Dermis blood vessel endothelial cell (primary cell): ENCODE measurements around the gene UTP15. TPM values are rescaled to one million over a fixed set of nuclear protein-coding genes. Genes with fewer than 3 reads are reported as not detected.

ENCODE experiments used
- DNase-seq: peaks from one replicate; pipeline ENCODE4 v3.0.0; 2010
- total RNA-seq: library from RNA; depleted of rRNA; stranded (reverse); fragments of >200 nt; gene quantifications from 2 replicates; pipeline ENCODE4 v1.2.3, GENCODE V29; 2014

UTP15 gene
- total RNA-seq: 20.2 and 28.1 TPM in 2 replicates

- peak; percentile 100 for DNase-seq
Observed at GRCh38 chr5:73565139-73565968, at the start of gene UTP15, which contains the start of gene ANKRA2. UTP15 (plus strand) TSS chr5:73565743; CDS start chr5:73567345, 1,602 bp downstream. ANKRA2 (minus strand) TSS chr5:73565639; CDS start chr5:73562881, 2,758 bp downstream.

- peak; percentile 89 for DNase-seq
Observed at GRCh38 chr5:73519531-73520283, 45.8 kb upstream of the UTP15 start.

- no peak for DNase-seq
Observed at GRCh38 chr5:73522989-73523388, 42.6 kb upstream of the UTP15 start.

GRCh38 chr5:73523861-73524260 is 41.7 kb upstream of the UTP15 start:
- DNase-seq: no peak

GRCh38 chr5:73525606-73526203 is 39.8 kb upstream of the UTP15 start:
- no peak for DNase-seq

GRCh38 chr5:73528248-73528647 is 37.3 kb upstream of the UTP15 start:
- no peak for DNase-seq

GRCh38 chr5:73529081-73529480 is 36.5 kb upstream of the UTP15 start:
- DNase-seq: no peak

- DNase-seq: no peak
Observed at GRCh38 chr5:73531356-73531755, 34.2 kb upstream of the UTP15 start.

- DNase-seq: no peak
Observed at GRCh38 chr5:73532195-73532594, 33.3 kb upstream of the UTP15 start.

- DNase-seq: no peak
Observed at GRCh38 chr5:73534011-73534644, 31.4 kb upstream of the UTP15 start.

GRCh38 chr5:73534971-73535370 is 30.6 kb upstream of the UTP15 start:
- no peak for DNase-seq

- no peak for DNase-seq
Observed at GRCh38 chr5:73539730-73540129, 25.8 kb upstream of the UTP15 start.

GRCh38 chr5:73540192-73540591 is 25.4 kb upstream of the UTP15 start:
- DNase-seq: peak; percentile 52

GRCh38 chr5:73542020-73542419 is 23.5 kb upstream of the UTP15 start:
- peak; percentile 29 for DNase-seq

GRCh38 chr5:73544429-73545402 is 20.8 kb upstream of the UTP15 start:
- DNase-seq: peak; percentile 92

- DNase-seq: no peak
Observed at GRCh38 chr5:73545403-73545779, 20.2 kb upstream of the UTP15 start.

GRCh38 chr5:73550016-73550415 is 15.5 kb upstream of the UTP15 start:
- DNase-seq: no peak

- DNase-seq: no peak
Observed at GRCh38 chr5:73552642-73553041, 12.9 kb upstream of the UTP15 start.

GRCh38 chr5:73558950-73559349 is 6.6 kb upstream of the UTP15 start:
- peak; percentile 32 for DNase-seq

- DNase-seq: peak; percentile 7
Observed at GRCh38 chr5:73564018-73564417, 1.5 kb upstream of the UTP15 start.

- DNase-seq: peak; percentile 35
Observed at GRCh38 chr5:73564675-73565074, 868 bp upstream of the UTP15 start.
